Stimulated activated CD4-positive, alpha-beta T cell treated with anti-CD3 and anti-CD28 coated beads, Interleukin-1b, Interleukin-23, amount 100 ng/mL, for 48 hours (primary cell): Measurements from ENCODE around the gene TTPAL.

Experiments used
- DNase-seq: peaks from one replicate; pipeline ENCODE4 v3.0.0-alpha.2; 2020

Gene TTPAL

GRCh38 chr20:44542890-44543289 is 67.2 kb downstream of the TTPAL start:
- DNase-seq: no peak

GRCh38 chr20:44543358-44543757 is 67.7 kb downstream of the TTPAL start:
- DNase-seq: no peak
